Activated CD4-positive, alpha-beta T cell treated with anti-CD3 and anti-CD28 coated beads, Interleukin-2, amount 50 U/mL, for 24 hours (primary cell): ENCODE data around the gene AZGP1.
"Not testable (repeated sequence)": the region's sequence is repeated elsewhere in the genome, so short reads cannot be mapped to it uniquely, and the experiment has no call there.

ENCODE experiments used
- DNase-seq, 2 donors: peaks; one replicate each; pipeline ENCODE4 v3.0.0-alpha.2; 2020; ENCODE audit warnings: low read depth in 1 of 2, low spot score in 1 of 2

The AZGP1 gene

DNA sequence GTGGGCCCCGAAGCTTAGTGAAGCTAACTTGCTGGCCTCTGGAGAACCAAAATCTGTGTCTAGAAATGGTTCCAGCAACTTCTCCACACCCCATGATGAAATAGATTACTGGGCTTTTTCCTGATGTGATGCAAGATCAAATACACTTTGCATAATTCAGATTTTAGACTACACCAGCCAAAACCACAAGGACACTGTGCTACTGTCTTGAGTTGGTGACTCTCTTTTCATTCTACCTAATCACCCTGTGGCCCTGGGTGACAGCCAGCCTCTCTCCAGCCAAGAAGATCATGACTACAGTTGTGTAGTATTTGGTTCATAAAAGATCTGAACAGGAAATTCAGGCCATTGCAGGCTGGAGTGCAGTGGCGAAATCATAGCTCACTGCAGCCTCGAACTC, 22.2 kb downstream of the AZGP1 start:
- DNase-seq, result no peak

DNA sequence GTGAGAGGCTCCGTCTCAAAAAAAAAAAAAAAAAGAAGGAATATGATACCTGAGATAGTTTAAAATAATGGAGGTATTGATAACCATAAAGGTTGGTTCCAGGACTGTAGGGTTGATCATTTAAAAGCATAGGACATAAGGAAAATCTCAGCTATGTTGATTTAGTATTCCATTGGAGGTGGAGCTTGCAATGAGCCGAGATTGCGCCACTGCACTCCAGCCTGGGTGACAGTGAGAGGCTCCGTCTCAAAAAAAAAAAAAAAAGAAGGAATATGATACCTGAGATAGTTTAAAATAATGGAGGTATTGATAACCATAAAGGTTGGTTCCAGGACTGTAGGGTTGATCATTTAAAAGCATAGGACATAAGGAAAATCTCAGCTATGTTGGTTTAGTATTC, 23.2 kb downstream of the AZGP1 start:
- not testable (repeated sequence) for DNase-seq

- not testable (repeated sequence) for DNase-seq
Observed at GRCh38 chr7:99950819-99951218, 25.0 kb downstream of the AZGP1 start.

- no peak for DNase-seq
Observed at GRCh38 chr7:99949645-99950228, 26.1 kb downstream of the AZGP1 start.

DNA sequence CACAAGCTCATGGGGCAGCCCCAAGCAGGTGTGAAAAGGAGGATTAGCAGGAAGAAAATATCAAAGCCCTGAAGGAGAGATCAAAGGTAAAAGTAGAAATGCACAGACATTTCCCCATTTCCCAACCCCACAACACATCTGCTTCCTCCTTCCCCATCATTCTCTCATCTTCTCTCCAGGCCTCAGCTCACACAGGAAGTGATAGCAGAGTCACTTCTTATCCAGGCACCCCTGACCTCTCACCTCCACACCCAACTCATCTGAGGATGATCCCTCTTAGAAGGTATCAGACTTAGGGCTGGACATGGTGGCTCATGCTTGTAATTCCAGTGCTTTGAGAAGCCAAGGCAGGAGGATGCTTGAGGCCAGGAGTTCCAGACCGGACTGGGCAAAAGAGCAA, 28.2 kb downstream of the AZGP1 start:
- DNase-seq, result no peak

DNA sequence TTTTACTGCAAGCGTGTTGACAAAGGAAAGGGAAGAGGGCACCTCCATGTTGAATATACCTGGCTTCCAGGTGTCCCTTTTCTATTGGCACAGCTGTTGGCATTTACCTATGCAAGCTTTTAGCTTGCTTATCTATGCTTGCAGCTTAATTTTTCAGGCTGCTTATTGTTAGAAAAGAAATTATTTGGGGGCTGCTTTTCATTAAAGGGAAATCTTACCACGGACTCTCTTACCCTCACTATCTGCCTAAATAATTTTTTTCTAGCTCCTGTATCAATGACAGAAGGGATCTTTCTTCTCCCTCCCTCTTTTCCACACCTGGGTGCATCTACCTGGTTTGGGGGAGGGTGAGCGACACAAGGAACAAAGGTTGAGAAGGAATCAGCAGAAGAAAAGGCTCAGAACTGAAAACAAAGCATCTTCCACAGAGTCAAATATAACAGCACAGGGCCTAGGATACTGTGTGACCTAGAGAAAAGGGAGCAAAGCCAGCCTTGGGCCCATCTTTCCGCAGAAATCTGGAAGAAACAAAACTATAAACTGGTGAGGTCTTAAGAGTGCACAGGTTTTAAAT, 31.2 kb downstream of the AZGP1 start:
- no peak for DNase-seq

- no peak for DNase-seq
Observed at GRCh38 chr7:99943641-99944496, 32.0 kb downstream of the AZGP1 start.

- DNase-seq, result no peak
Observed at GRCh38 chr7:99938296-99938695, 37.5 kb downstream of the AZGP1 start.

- DNase-seq, result not testable (repeated sequence)
Observed at GRCh38 chr7:99935009-99935408, 40.8 kb downstream of the AZGP1 start.

DNA sequence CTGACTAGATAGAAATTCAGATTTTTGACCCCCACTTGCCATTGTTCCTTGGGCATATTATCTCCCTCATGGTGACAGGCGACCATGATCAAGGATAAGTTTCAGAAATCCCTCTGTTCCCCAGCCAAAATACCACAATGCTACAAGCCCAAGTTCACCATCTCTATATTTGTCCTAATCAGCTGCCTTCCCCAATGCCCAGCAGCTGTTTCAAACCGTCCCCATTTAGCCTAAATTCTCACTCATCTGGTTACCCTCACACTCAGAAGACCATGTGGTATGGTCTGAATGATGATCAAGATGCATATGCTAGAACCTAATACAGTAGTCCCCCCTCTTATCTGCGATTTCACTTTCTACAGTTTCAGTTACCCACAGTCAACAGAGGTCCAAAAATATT, 45.5 kb downstream of the AZGP1 start:
- DNase-seq, result no peak

DNA sequence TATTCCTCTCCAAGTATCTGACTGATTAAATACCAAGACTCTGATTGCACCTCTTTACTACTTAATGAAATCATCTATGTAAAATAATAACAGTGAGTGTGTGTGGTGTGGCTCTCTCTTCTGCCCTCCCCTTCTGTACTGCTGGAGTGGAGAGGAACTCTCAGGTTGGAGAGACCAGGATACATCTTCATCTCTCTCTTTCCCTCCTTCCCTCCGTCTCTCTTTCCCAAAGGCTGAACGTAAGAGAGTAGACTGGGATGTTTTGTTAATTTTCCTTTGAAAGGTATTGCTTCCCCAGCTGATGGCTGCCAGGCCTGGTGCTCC, 46.1 kb downstream of the AZGP1 start:
- no peak for DNase-seq

DNA sequence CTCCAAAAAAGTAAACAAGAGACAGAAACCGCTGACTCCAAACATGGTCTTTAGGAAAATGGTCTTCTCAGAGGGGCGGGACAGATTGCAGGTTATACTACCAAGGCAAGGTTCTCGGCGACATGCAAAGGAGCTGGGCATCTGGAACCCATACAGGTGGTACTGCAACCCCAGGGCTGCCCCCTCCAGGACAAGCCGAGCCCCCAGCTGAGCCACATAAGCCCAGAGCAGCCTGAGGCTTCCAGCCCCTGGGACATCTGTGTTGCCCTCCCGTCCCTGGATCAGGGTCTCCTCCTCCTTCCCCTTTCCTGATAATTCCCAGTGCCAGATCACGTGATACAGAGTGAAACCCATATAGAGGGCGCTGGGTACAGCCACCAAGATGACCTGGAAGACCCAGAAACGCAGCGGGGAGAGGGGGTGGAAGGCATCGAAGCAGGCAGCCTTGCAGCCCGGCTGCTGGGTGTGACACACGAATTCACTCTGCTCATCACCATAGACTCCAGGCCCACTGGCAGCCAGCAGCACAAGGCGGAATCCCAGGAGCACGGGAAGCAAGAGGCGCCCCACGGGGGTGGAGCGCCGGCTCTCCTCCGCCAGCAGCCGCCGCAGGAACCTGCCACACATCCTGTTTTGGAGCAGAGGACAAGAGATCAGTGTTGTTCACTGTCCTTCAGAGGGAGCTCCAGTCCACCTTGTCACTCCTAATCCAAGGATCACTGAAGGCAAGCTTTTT, 46.7 kb downstream of the AZGP1 start, which contains the start of gene GJC3:
Gene GJC3 (minus strand): TSS at position 627 of the 736 bp plus-strand sequence. CDS start 0 bp downstream, at position 627.
- peak; percentile 2 to 11 for DNase-seq

- DNase-seq, result no peak
Observed at GRCh38 chr7:99928188-99928587, 47.6 kb downstream of the AZGP1 start.

GRCh38 chr7:99927536-99927935, 48.3 kb downstream of the AZGP1 start:
- DNase-seq, result no peak

DNA sequence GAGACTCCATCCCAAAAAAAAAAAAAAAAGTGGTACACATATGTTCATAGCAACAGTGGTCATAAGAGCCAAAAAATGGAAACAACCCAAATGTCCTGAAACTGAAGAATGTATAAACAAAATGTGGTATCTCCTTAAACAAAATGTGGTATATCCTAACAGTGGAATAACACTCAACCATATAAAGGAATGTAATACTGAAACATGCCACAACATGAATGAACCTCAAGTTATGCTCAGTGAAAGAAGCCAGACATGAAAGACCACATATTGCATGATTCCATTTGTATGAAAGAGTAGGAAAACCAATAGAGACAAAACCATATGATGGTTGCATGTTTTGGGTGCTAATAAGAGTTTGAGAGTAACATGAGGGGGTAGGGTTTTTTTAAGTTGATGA, 49.5 kb downstream of the AZGP1 start:
- DNase-seq, result no peak

DNA sequence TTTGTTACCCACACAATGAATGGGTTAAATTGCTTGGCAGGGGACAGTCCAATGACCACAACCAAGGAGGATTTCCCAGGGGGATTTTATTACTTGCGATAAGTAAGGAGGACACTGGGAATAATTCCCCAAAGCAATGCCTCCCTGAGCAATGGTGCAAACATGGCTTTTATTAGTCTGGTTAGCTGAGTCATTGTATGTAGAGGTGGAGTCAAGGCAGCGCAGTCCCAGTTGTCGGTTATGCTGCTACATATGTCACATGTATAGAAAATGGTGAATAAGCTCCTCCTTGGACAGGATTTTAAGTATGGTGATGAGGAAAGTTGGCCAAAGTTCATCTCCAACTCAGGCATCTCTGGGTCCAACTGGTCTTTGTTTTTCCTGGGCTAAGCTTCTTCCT, 52.6 kb downstream of the AZGP1 start:
- DNase-seq, result no peak

DNA sequence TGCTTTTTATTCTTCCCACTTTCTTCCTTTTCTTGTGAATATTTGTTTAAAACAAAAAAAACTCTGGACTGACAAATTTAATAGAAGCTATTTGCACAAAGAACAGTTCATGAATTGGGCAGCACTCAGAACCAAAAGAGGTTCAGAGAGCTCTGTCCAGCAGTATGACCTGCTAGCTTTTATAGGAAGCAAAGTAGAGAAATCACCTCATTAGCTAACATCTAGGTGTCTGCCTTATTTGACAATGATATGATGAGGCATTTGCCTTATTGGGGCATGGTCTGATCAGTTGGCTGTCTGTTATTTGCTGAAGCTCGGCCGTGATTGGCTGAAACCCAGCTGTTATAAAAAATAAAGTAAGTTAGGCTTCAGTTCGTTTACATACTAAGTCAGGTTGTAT, 55.7 kb downstream of the AZGP1 start:
- DNase-seq, result no peak

DNA sequence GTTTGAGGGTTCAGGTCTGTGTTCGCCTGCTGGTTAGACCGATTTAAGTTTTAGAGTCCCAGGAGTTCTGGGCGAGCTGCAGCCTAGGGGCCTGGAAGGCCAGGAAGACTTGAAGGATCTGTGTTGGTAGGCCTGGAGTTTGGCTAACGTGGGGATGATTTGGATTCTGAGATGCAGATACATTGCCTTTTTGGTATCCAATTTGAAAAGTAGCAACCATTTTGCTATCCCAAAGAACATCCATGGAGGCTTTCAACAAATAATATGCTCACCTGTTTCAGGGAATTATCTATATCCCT, 56.1 kb downstream of the AZGP1 start:
- no peak for DNase-seq

DNA sequence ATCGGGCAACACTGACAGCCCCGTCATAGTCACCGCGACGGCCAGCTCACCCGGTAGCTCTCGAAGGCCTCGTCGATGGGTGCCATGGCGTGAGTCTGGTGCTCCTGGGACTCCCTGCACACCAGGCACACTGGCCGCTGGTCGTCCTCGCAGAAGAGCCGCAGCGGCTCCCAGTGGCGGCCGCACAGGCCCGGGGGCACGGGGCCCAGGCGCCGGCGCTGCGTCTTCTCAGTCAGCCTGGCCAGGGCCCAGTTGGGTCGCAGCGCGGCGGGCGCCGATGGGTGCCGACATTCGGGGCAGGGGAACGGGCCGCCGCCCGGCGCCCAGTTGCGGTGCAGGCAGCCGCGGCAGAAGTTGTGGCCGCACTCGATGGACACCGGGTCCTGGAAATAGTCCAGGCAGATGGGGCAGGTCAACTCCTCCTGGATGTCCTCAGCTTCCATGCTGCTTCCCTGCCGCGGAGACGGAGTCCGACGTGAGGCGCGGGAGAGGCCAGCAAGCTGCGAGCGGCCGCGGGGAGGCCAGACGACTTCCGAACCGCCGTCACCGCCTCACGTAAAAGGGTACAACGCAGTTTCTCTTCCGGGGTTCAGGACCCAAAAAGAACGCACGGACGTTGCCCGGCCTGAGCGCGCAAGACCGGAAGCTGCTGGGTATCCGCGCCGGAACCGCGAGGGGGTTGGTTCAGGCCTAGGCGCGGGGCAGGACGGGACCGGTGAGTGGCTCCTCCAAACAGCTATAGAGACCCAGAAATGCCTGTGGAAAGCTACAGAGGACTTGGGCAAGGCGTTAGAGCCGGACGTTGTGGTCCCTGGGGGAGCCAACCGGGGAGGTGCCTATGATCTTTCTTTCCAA, 56.6 kb downstream of the AZGP1 start, which contains the start of gene TRIM4:
Gene TRIM4 (minus strand): TSS at position 572 of the 855 bp plus-strand sequence. CDS start 129 bp downstream, at position 443.
- peak; percentile 85 to 91 for DNase-seq
